Parathyroid adenoma (tissue), 2 donors: ENCODE data around the gene ARSG.

ENCODE experiments used
- H2AFZ ChIP-seq: fragments of 300-600 bp; sonication (generic); one replicate; pipeline ENCODE4 v1.7.0; 2017; ENCODE audit warnings: antibody characterized with exemption, mild to moderate bottlenecking
- H3K27ac ChIP-seq: fragments of 300-600 bp; sonication (generic); one replicate; pipeline ENCODE4 v1.7.0; 2017
- H3K27me3 ChIP-seq: fragments of 300-600 bp; sonication (generic); one replicate; pipeline ENCODE4 v1.7.0; 2017; ENCODE audit warnings: low read length; ENCODE audit not compliant: control insufficient read depth, insufficient read depth
- H3K36me3 ChIP-seq: fragments of 300-600 bp; sonication (generic); one replicate; pipeline ENCODE4 v1.7.0; 2017; ENCODE audit warnings: low read length; ENCODE audit not compliant: control insufficient read depth, insufficient read depth
- H3K4me1 ChIP-seq: fragments of 300-600 bp; sonication (generic); one replicate; pipeline ENCODE4 v1.7.0; 2017; ENCODE audit warnings: control low read depth
- H3K4me2 ChIP-seq: fragments of 300-600 bp; sonication (generic); one replicate; pipeline ENCODE4 v1.7.0; 2017; ENCODE audit warnings: low read length
- H3K4me3 ChIP-seq: fragments of 300-600 bp; sonication (generic); one replicate; pipeline ENCODE4 v1.7.0; 2017; ENCODE audit warnings: low read depth, low read length
- H3K79me2 ChIP-seq: fragments of 300-600 bp; sonication (generic); one replicate; pipeline ENCODE4 v1.7.0; 2017; ENCODE audit warnings: control low read depth
- H3K9ac ChIP-seq: fragments of 300-600 bp; sonication (generic); one replicate; pipeline ENCODE4 v1.7.0; 2017; ENCODE audit warnings: mild to moderate bottlenecking
- H3K9me3 ChIP-seq: fragments of 300-600 bp; sonication (generic); one replicate; pipeline ENCODE4 v1.7.0; 2017; ENCODE audit warnings: low read length; ENCODE audit not compliant: control insufficient read depth
- CTCF ChIP-seq: fragments of 300-600 bp; sonication (generic); IDR thresholded peaks from one replicate; pipeline ENCODE4 v1.7.0; 2017; ENCODE audit warnings: antibody characterized with exemption, mild to moderate bottlenecking
- donor health status: primary hyperparathyroidism.

ARSG gene

GRCh38 chr17:68398691-68399637, 107.7 kb downstream of the ARSG start:
- no peak overlapping the region for H3K27ac ChIP-seq
- peak overlapping the region; percentile 45 for H2AFZ ChIP-seq
- H3K9ac ChIP-seq: no peak overlapping the region
- peak; percentile 54 for TF ChIP-seq CTCF
- H3K4me2 ChIP-seq: no peak overlapping the region
- no peak overlapping the region for H3K4me3 ChIP-seq
- no peaks in the 10 kb centered on the region for H3K9me3 ChIP-seq
- H3K4me1 ChIP-seq: no peaks in the 10 kb centered on the region
- no peaks in the 10 kb centered on the region for H3K27me3 ChIP-seq
- H3K79me2 ChIP-seq: no peaks in the 10 kb centered on the region
- no peaks in the 10 kb centered on the region for H3K36me3 ChIP-seq

- no peaks in the 10 kb centered on the region for H3K79me2 ChIP-seq
- no peak overlapping the region for H2AFZ ChIP-seq
- H3K27ac ChIP-seq: no peak overlapping the region
- no peak for TF ChIP-seq CTCF
- H3K9me3 ChIP-seq: no peaks in the 10 kb centered on the region
- no peak overlapping the region for H3K4me2 ChIP-seq
- H3K4me1 ChIP-seq: no peaks in the 10 kb centered on the region
- H3K9ac ChIP-seq: no peak overlapping the region
- H3K27me3 ChIP-seq: no peaks in the 10 kb centered on the region
- no peaks in the 10 kb centered on the region for H3K36me3 ChIP-seq
- no peak overlapping the region for H3K4me3 ChIP-seq
Measured at GRCh38 chr17:68399638-68400403, 108.5 kb downstream of the ARSG start.

GRCh38 chr17:68400404-68400735, 109.1 kb downstream of the ARSG start:
- Histone ChIP-seq H3K36me3 (no peaks in the 10 kb centered on the region), H3K27ac (no peak overlapping the region), H2AFZ (no peak overlapping the region)

GRCh38 chr17:68401288-68401687, 110.0 kb downstream of the ARSG start:
- TF ChIP-seq CTCF: no peak
- Histone ChIP-seq H3K4me3 (no peak overlapping the region), H2AFZ (no peak overlapping the region), H3K9ac (no peak overlapping the region), H3K79me2 (no peaks in the 10 kb centered on the region), H3K27ac (no peak overlapping the region), H3K4me2 (no peak overlapping the region), H3K27me3 (no peaks in the 10 kb centered on the region), H3K36me3 (no peaks in the 10 kb centered on the region), H3K9me3 (no peaks in the 10 kb centered on the region), H3K4me1 (no peaks in the 10 kb centered on the region)

More at GRCh38 chr17:68400404-68400735, 109.1 kb downstream of the ARSG start:
- Histone ChIP-seq H3K4me2 (no peak overlapping the region), H3K9me3 (no peaks in the 10 kb centered on the region), H3K79me2 (no peaks in the 10 kb centered on the region), H3K27me3 (no peaks in the 10 kb centered on the region), H3K9ac (no peak overlapping the region), H3K4me1 (no peaks in the 10 kb centered on the region), H3K4me3 (no peak overlapping the region)
- no peak for TF ChIP-seq CTCF
